EH (cell line): ENCODE measurements around the gene PML.

Source experiments
- DNase-seq: peaks from one replicate; pipeline ENCODE4 v3.0.0-alpha.2; 2015; ENCODE audit warnings: low read depth

The PML gene

DNA sequence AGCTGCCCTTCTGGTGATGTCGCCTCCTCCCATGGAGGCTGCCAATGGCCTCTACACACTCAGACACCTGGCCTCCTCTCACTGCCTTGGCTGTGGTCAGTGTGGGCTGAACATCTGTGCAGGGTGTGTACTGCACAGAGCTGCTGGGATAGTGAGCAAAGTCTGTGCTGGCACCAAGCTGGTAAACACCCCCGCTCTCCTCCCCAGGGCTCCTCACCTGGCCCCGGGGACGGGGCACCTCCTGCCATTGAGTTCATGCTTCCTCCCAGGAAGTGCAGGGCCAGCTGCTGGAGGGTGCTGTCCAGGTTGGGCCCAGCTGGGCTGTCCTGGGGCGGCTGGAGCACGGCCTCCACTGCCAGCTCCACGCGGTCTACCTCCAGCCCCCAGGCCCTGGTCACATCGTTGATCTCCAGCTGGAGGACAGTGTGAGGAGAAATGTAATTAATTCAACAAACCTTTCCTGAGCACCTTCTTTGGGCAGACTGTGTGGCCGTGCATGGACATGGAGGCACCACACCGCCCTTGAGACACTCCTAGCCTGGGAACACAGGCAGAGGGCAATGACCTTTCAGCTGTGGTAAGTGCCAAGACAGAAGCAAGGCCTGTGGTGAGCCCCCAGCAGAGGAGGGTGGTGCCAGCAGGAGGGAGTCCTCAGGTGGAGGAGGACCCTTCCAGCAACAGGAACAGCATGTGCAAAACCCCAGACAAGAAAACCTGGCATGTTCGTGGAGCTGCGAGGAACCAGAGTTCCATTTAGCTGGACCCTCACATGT is 9.2 kb upstream of the PML start:
- no peak for DNase-seq

DNA sequence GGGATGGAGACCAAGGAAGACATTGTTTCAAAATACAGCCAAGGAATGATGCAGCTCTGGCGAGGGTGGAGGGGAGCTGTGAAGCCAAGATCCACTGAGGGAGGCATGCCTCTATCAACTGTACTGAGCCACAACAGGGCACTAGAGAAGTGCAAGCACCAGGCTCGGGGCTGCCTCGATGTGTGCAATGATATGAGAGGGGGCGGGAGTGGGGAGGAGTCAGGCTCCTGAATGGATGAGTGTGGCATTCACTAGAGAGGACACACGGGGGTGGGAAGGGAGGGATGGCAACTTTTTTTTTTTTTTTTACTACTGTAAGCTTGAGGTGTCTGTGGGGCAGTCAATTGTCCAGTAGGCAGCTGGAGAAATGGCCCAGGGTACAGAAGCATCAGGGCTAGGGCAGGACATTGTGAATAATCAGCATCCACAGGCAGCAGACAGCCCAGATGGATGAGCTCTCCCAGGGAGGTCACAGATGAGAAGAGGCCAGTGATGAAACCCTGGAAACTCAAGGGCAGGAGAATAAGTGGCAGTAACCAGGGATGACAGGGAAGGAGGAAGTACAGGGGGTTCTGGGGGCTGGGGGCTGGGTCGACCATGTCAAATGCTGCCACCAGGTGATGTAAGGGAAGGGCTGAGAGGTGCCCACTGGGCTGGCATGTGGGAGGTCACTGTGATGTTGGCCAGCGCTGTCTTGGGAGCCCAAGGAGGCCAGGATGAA is 8.3 kb upstream of the PML start:
- peak; percentile 30 for DNase-seq

DNA sequence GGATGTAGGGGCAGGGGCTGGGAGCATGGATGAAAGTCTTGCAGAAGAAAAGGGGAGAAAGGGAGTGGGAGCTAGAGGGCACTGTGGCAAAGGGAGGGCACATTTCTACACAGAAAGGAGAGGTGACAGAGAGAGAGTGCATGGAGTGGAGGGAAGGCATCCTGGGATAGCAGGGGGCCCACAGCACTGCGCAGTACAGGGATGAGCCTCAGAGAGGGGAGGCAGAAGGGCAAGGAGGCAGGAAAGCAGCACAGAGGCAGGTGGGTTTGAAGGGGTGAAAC is 7.8 kb upstream of the PML start:
- DNase-seq, result no peak

DNA sequence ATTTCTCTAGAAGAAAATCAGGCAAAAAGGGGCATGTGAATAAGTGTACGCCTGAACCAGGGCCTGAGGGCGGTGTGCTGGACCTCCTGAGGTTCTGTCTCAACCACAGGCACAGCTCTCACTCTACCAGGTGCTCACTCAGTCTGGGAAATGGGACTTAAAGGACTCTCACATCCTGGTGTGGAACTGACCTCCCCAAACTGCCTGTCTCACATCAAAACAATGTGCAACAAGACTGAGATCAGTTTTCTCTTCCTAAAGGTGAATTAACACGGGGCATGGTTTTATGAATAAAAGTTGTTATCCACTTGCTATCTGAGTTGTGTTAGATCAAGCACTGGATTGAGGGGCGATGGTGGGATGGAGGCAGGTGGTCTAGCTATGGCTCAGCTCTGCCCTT is 7.3 kb upstream of the PML start:
- DNase-seq, result no peak

DNA sequence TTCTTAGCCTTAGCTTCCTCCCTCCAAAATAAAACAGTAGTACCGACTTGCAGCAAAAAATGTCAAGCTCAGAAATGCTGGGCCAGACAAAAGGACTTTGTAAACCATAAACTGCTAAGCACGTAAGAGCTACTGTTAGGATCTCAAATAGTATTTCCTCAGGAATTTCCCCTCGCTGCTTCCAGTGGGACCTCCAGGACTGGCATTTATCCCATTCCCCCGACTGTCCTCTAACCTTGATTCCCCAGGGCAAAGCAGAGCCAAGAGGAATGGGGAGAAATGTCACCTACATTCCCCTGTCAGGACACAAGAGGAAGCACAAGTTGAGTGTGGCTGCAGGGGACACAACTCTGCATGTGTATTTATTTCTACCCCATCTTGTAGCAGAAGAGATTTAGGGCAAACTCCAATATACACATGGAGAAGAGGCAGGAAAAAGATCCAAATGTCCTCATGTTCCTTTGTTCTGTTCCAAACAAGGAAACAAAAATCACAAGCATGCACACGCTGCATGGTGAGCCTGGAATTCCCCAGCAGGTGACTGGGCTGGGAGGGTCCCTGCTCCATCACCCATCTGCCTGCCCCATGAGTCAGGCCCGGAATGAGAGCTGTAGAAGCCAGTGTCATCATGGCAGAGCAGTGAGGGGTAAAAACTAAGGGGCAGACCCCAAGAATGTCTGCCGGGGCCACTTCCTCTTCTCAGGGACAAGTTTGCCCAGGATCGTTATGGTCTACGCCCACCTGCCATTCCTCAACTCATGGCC is 6.7 kb upstream of the PML start:
- peak; percentile 36 for DNase-seq

DNA sequence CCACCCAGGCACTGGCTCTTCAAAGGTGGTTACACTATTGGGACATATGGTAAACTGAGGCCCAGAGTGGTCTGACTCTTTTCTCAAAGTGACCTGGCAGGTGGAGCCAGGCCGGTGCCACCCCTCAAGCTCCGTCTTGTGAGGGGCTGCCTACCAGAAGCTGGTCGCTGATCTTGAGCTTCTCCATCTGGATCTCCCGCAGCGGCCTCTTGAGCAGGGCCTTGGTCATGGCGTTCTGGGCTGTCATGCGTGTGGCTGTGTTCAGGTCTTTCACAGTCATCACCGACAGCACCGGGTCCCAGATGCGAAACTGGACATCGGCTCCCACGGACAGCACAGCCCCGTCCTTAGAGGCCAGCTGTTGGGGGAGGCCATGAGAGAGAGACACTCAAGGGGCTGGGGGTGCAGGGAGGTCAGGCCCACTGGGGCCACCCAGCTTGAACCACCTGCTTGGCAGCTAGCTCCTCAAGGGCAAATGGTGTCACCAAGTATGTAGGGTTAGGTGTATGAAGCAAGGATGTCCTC is 6.0 kb upstream of the PML start:
- DNase-seq, result no peak

DNA sequence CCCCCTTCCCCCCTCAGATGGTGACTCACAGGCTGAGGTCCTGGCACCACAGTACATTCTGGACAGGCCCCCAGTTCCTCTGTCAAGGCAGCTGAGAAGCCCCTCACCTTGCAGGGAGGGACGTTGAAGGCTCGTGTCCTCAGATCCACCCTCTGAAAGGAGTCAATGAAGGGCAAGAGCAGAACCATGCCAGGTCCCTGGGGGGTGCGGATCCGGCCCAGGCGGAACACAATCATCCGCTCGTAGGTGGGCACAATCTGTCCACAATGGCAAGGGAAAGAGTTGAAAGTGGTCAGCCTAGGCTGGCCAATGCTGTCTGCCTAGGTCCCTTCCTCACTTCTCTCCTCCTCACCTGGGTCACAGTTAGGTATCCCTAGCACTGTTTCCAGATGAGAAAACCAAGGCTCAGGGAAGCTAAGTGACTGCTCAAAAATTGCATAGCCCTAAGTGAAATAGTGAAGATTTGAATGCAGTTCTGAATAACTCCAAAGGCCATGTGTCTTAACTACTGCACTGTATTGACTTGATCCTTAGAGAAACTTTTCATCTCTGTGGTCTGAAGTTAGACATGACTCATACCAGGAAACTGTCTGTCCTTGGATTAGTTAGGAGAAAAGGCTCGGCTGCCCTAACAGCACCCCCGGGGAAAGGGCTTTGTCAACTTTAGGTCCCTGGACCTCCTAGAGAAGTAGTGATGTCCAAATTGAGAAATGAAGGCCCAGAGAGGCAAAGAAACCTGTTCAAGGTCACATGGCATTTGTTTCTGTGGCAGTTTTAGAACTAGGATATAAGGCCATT is 5.3 kb upstream of the PML start:
- peak; percentile 88 for DNase-seq

DNA sequence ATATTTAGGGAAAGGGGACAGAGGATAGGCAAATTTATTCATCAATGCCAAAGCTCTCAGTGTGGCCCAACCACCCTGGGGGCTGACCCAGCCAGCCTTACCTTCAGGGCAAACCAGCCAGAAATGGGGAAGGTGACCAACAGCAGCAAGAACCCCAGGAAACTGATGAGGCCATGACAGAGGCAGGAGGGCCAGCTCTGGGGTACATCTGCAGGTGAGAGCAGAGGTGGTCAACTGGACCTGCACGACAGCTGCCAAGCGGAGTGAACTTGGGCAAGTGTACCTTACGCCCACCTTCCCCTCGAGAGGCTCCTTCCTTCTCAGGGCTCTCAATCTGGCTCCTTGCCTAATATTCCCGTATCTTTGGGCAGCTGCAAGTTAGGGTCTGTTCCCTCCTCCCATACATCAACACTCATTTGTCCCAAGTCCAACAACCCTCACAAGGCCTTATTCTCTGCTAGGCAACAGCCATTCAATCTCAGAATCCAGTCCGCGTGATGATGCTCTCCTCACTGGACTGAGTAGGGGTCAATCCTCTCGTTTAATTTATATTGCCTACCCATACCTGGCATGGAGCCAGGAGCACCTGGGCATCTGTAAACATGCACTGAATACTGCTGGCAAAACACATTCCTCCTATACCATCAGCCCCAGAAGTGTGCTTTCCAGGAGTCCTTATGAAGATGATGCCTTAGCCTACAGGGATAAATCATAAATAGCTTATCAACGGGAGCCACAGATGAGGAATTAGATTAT is 4.1 kb upstream of the PML start:
- DNase-seq, result no peak

DNA sequence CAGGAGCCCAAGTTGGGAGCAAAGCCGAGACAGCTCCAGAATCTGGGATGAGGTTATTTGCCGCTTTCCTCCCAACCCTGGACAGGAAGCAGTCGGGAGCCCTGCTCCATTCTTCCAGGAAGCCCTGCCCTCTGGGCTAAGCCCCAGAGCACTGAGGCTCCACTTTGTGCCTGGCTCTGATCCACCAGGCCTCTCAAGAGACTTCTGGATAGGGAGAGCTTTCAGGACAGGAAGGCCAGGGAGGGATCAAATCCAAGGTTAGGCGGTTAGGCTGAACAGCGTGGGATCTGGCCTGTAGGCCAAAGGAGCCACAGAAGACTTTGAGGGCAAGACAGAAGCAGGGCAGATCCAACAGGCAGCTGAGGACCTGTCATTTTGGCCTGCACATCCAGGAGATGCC is 3.3 kb upstream of the PML start:
- DNase-seq, result peak; percentile 56

DNA sequence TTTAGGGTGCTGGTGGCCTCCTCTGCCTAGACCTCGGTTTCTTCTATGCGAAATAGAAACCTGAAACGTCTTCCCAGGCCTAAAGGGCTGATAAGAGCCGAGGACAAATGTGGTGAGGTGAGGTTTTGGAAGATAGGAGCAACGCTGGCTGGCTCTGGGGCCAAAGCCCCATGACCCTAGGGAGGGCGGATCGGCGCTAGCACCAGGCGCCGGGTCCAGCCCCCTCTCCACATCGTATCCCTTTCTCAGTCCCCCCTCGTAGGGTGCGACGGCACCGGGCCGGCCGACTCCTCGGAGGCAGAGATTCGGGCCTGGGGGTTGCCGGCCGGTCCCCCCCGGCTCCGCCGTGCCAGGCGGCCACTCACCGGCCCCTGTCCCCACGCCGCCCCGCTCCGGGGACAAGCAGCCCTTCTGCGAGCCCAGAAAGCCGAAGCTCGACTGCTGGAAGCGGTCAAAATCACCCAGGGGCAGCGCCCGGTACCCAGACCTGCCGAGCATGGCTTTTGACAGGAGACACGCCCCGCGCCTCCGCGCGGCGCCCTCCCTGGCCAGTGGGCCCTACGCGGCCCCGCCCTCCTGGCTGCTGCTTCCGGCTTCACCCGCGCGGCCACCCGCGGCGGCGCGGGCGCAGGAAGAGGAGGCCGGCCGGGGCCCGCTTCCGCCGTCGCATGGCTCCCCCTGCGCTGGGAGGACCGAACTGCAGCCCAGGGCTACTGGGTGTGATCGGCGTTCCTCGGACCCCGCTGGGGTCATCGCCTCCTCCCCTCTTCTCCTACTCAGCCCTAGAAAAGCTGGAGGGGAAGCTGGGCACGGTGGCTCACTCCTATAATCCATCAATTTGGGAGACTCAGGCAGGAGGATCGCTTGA is 2.6 kb upstream of the PML start, which contains the start of gene STOML1:
Gene STOML1 (minus strand): TSS at position 570 of the 868 bp plus-strand sequence. CDS start 72 bp downstream, at position 498.
- peak; percentile 92 for DNase-seq

DNA sequence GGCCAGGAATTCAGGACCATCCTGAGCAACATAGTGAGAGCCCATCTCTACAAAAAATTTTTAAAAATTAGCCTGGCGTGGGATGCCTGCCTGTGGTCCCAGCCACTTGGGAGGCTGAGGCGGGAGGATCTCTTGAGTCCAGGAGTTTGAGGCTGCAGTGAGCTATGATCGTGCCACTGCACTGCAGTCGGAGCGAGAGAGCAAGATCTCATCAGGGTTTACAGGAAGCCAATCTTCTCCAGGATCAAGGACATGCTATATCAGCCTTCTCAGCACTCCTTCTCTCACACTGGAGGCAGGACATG is 2.0 kb upstream of the PML start:
- DNase-seq, result no peak

DNA sequence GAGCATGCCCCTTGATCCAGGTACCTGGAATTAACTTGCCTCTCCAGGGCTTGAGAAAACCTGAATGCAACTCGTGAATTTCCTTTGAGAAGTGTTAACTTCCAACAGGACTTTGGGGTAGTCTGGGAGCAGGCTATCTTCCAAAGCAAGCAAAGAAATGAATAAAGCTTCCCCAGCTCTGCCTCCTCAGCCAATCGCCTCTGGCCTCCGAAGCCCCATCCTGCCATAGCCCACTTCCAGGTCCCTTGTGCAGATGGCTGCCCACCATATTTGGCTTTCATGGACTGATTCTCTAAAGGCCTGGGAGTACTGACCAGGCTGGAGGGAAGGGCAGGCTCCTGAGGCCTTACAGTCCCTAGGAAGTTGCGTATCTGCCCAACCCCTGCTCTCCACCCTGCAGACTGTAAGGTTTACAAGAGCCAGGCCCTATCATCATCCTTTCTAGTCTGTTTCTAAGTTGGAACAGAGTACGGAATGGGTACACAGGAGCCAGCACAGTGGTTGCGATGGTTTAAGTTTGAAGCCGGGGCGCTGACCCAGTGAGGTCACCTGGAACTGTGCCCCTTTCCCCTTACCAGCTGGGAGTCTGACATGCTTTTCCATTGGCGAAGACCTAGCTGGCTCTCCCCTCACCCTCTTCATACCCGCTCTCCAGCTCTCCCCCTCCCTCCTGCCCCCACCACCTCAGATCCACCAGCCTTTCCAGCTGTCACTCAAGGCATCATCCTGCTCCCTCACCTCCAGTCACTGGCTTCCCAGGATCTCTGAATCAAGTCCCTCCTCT is 1.1 kb upstream of the PML start:
- DNase-seq, result no peak

DNA sequence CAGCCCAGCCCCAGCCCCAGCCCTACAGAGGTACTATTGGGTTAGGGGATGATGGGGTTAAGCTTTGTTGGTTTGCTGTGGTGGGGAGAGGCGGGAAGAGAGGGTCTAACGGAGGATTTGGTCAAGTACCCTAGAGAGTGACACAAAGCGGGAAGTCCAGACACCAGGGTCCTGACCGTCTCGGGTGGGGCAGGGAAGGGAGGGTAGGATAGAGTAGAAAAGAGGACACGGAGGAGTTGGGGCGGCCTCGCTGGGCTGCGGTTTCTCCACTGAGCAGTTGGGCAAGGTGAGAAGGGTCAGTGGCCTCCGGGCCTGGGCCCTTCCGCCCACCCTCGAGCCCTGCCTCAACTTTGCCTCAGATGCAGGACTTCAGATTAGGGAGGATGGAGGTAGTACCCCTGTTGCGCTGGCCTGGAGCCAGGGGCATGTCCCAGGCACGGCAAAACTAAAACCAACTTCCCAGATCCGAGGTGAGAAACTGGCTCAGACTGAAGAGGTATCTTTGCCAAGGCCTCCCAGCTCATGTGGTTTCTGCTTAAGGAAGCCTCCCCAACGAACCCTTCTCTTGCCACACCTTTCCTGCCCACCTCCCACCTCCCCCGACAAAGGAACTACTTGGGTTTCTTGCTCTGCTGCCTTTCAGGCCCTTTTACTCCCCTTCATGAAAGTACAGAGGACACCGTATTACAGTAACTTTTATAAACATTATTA is 551 bp downstream of the PML start:
- peak; percentile 26 for DNase-seq

DNA sequence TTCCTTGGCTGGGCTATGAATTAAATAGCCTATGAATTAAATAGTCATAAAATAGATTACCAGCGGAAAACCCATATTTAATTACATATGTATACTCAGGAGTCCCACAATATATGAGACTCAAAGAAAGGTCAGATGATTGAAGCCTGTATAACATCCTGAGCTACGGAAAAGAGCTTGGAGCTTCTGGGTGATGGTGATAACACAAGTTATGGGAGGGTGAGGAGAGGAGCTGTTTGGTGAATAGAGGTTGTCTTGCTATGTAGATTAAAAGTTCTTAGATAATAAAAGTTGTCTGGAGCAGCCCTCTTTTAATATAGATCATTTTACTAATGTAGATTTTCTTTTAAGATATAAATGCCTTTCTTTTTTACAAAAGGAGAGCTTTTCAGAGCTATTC is 1.8 kb downstream of the PML start:
- no peak for DNase-seq

DNA sequence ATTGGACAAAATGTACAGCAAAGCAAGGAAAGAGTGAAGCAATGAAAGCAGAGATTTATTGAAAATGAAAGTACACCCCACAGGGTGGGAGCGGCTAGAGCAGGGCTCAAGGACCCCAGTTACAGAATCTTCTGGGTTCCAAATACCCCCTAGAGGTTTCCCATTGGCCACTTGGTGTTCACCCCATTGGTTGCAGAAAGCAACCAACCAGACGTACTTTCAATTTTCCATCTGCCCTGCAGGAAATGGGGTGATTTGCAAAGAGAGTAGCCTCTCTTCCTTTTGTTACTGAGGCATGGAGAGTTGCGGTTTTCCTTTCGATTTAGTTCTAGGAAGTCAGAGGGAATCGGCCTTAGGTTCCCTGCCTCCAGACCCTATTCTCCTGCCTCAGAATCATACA is 2.4 kb downstream of the PML start:
- peak; percentile 71 for DNase-seq

DNA sequence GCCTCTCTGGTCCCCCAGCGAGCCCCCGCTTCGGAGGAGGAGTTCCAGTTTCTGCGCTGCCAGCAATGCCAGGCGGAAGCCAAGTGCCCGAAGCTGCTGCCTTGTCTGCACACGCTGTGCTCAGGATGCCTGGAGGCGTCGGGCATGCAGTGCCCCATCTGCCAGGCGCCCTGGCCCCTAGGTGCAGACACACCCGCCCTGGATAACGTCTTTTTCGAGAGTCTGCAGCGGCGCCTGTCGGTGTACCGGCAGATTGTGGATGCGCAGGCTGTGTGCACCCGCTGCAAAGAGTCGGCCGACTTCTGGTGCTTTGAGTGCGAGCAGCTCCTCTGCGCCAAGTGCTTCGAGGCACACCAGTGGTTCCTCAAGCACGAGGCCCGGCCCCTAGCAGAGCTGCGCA is 3.5 kb downstream of the PML start:
- no peak for DNase-seq

DNA sequence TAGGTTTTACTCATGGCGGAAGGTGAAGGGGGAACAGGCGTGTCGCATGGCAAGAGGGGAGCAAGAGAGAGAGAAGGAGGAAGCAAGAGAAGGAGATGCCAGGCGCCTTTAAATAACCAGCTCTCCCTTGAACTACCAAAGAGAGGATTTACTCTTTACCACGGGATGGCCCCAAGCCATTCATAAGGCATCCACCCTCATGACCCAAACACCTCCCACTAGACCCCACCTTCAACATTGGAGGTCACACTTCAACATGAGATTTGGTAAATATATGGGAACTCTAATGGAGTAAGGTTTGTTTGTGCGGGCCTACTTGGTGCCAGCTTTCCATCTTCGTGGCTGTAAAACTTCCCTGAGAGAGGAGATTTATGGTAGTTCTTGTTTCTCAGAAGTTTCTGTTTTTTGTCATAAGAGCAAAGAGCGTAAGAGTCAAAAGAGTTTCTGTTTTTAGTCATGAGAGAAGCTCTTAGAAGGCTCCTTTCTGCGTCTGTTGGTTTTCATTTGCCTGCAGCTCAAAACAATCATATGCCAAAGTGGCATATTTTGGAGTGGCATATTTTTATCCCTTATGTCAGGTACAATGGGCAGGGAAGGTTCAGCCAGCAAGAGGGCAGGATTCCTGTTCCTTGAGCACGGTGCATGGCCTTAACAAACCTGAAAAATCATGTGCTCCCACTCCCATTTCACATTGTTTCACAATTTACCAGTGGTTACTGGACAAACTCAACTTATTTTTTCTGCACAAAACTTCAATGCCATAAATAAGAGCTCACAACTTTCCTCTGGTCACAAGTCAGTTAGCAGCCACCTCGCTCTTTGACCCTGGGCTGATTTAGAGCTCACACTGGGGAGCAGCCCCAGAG is 12.5 kb downstream of the PML start:
- DNase-seq, result no peak

DNA sequence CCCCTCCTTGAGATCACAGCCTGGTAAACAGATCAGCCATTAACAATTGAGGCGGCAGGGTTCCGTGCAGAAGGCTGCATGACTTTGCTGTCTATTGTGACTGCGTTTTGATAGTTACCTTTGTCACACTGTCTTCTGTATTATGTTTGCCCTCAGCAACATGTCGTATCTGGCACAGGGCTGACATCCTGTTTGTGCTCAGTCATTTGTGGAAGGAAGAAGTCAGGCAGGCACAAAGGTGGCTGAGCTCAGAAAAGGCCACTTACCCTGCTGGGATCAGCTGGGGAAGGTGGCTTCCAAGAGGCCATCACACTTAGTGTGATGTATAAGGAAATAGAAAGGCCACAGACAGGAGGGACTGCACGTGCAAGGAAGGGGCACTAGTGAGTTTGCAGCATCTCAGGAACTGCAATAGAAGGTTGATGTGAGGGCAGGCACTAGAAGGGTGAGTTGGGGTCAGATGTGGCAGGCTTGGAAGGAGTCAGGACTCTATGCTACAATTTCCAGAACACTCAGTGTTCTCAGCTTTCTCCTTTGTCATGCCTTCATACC is 13.4 kb downstream of the PML start:
- DNase-seq, result no peak
